Small intestine (tissue), 16 donors: ENCODE results near the gene MUC13. TPM values are rescaled to one million over a fixed set of nuclear protein-coding genes. Genes with fewer than 3 reads are reported as not detected.
A peak's percentile ranks its signal among the peaks of the same experiment; 100 is the strongest.

Experiments used
- DNase-seq, 2 donors: peaks; one replicate each; pipeline versions ENCODE4 v3.0.0 to v3.0.0-alpha.2; 2013
- FAIRE-seq: peaks from 2 replicates; lab custom pipeline; 2012; peaks lifted over from hg19 to GRCh38; lab: Jason Lieb, UNC
- H3K27ac ChIP-seq, 3 donors: one replicate each; pipeline ENCODE4 v1.5.1; 2013; ENCODE audit warnings: low read length in 2 of 3, mild to moderate bottlenecking in 2 of 3, control low read depth in 1 of 3, inconsistent platforms in 1 of 3, low read depth in 1 of 3, moderate library complexity in 1 of 3
- H3K27me3 ChIP-seq, 3 donors: one replicate each; pipeline ENCODE4 v1.6.1; 2013; ENCODE audit warnings: low read length in 3 of 3, inconsistent platforms in 1 of 3; ENCODE audit not compliant: control insufficient read depth in 3 of 3, insufficient read depth in 3 of 3
- H3K36me3 ChIP-seq, 3 donors: one replicate each; pipeline ENCODE4 v1.6.1; 2013; ENCODE audit warnings: low read length in 3 of 3, inconsistent platforms in 1 of 3, low read depth in 1 of 3, mild to moderate bottlenecking in 1 of 3, moderate library complexity in 1 of 3; ENCODE audit not compliant: control insufficient read depth in 3 of 3, insufficient read depth in 2 of 3
- H3K4me1 ChIP-seq, 3 donors: one replicate each; pipeline ENCODE4 v1.6.1; 2013; ENCODE audit warnings: low read length in 2 of 3, inconsistent platforms in 1 of 3, low read depth in 1 of 3, mild to moderate bottlenecking in 1 of 3, moderate library complexity in 1 of 3; ENCODE audit not compliant: control insufficient read depth in 3 of 3, insufficient read depth in 2 of 3
- H3K4me3 ChIP-seq, 3 donors: one replicate each; pipeline ENCODE4 v1.5.1; 2013; ENCODE audit warnings: low read length in 3 of 3, control low read depth in 1 of 3, inconsistent platforms in 1 of 3, low read depth in 1 of 3, mild to moderate bottlenecking in 1 of 3, moderate library complexity in 1 of 3
- H3K9me3 ChIP-seq, 2 donors: one replicate each; pipeline ENCODE4 v1.6.1; 2013; ENCODE audit warnings: low read depth in 1 of 2, low read length in 1 of 2; ENCODE audit not compliant: control insufficient read depth in 2 of 2, insufficient read depth in 1 of 2
- WGBS, 3 donors: extraction: QIAGEN DNeasy Blood & Tissue Kit; methylation state at CpG; one replicate each; pipeline ENCODE4 v1.1.7; 2013; 5-methylcytosine and 5-hydroxymethylcytosine counted together
- long read RNA-seq, 10 donors: transcript quantifications; one replicate each; lab custom pipeline, GENCODE V29; 2026
- polyA plus RNA-seq, 4 donors: library from polyadenylated mRNA; stranded (reverse) in 3 of 4; unstranded in 1 of 4; fragments of 200-250 nt in 3 of 4; fragments of 120-200 nt in 1 of 4; gene quantifications; one replicate each; pipeline versions ENCODE4 v1.2.1 to v1.2.3, GENCODE V29; 2013
- donor health status: healthy with polysubstance abuse.
- donor health status: control.
- donor health status: control.
- donor health status: Bipolar disorder and iron deficiency.
- donor health status: healthy.

The MUC13 gene, protein sequence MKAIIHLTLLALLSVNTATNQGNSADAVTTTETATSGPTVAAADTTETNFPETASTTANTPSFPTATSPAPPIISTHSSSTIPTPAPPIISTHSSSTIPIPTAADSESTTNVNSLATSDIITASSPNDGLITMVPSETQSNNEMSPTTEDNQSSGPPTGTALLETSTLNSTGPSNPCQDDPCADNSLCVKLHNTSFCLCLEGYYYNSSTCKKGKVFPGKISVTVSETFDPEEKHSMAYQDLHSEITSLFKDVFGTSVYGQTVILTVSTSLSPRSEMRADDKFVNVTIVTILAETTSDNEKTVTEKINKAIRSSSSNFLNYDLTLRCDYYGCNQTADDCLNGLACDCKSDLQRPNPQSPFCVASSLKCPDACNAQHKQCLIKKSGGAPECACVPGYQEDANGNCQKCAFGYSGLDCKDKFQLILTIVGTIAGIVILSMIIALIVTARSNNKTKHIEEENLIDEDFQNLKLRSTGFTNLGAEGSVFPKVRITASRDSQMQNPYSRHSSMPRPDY
- 1,000 to 10,000 TPM in 1 of 4 donors, 100 to 1,000 TPM in 3; 178 to 1,389 (median 408) TPM for polyA plus RNA-seq
- long read RNA-seq, donor 1, result 0 reads
- long read RNA-seq, donor 2, transcript MUC13-205 (12 exons, 2,879 nt), result major isoform, 100 of 477 reads
- long read RNA-seq, donor 2, partial matches to known transcripts, result 375 of 477 reads
- long read RNA-seq, donor 2, other reads (novel, unspliced or antisense), result 0 of 477 reads
- long read RNA-seq, donor 3, transcript MUC13-205 (12 exons, 2,879 nt), result major isoform, 21 of 721 reads
- long read RNA-seq, donor 3, partial matches to known transcripts, result 700 of 721 reads
- long read RNA-seq, donor 3, other reads (novel, unspliced or antisense), result 0 of 721 reads
- long read RNA-seq, donor 4, result 0 reads
- long read RNA-seq, donor 5, transcript MUC13-205 (12 exons, 2,879 nt), result major isoform, 5 of 80 reads
- long read RNA-seq, donor 5, partial matches to known transcripts, result 75 of 80 reads
- long read RNA-seq, donor 5, other reads (novel, unspliced or antisense), result 0 of 80 reads
- long read RNA-seq, donor 6, transcript MUC13-205 (12 exons, 2,879 nt), result major isoform, 105 of 495 reads
- long read RNA-seq, donor 6, partial matches to known transcripts, result 380 of 495 reads
- long read RNA-seq, donor 6, other reads (novel, unspliced or antisense), result 10 of 495 reads
- long read RNA-seq, donor 7, result 0 reads
- long read RNA-seq, donor 8, result 0 reads
- long read RNA-seq, donor 9, transcript MUC13-205 (12 exons, 2,879 nt), result major isoform, 22 of 76 reads
- long read RNA-seq, donor 9, partial matches to known transcripts, result 54 of 76 reads
- long read RNA-seq, donor 9, other reads (novel, unspliced or antisense), result 0 of 76 reads
- long read RNA-seq, donor 10, transcript MUC13-205 (12 exons, 2,879 nt), result major isoform, 22 of 297 reads
- long read RNA-seq, donor 10, partial matches to known transcripts, result 275 of 297 reads
- long read RNA-seq, donor 10, other reads (novel, unspliced or antisense), result 0 of 297 reads

DNA sequence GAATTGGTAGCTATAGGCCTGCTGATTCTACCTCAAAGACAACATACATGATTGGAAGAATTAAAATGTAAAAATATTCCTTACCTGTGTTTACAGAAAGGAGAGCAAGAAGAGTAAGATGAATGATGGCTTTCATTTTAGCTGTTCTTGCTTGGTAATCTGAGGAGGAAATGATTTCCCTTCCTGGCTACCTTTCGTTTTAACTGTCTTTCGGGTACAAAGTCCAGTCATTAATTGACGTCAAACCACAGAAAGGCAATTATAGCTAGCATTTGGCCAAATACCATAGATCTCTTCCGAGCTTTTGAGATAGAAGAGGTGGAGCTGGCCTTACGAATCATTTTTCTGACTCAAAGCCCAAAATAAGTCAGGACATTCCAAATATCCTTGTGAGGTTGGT is at the start of gene MUC13:
Gene MUC13 (minus strand): TSS at position 175 of the 400 bp plus-strand sequence. CDS start 39 bp downstream, at position 136.
- H3K4me3 ChIP-seq, result peak within 1 kb of the TSS; percentile 50 to 89 (median 89)
- H3K4me1 ChIP-seq, result peaks cover 0 to 12% (median 0%) of the 10 kb centered on the region in 3 donors
- peaks cover 0 to 15% of the 10 kb centered on the region in 2 donors for H3K9me3 ChIP-seq
- DNase-seq, result peak; percentile 95 to 96
- 9 to 59% (median 43%) methylated on average over 5 of the region's 5 CpGs for WGBS, 3 donors
- H3K27me3 ChIP-seq, result peaks cover 0 to 3% (median 0%) of the 10 kb centered on the region in 3 donors
- H3K36me3 ChIP-seq, result peaks cover 0 to 21% (median 0%) of the 10 kb centered on the region in 3 donors
- peak within 1 kb of the TSS; percentile 75 to 98 (median 90) for H3K27ac ChIP-seq
- FAIRE-seq, result no peak

- no peak for DNase-seq
- Histone ChIP-seq H3K9me3 (peaks cover 0 to under 1% of the 10 kb centered on the region in 2 donors), H3K27ac (no peak overlapping the region), H3K4me1 (peaks cover 0 to 30% (median 10%) of the 10 kb centered on the region in 3 donors), H3K27me3 (no peaks in the 10 kb centered on the region), H3K36me3 (peaks cover 0 to 6% (median 0%) of the 10 kb centered on the region in 3 donors), H3K4me3 (no peak overlapping the region)
- no peak for FAIRE-seq
- 82 to 100% (median 91%) methylated on average over 2 of the region's 2 CpGs for WGBS, 3 donors
These were observed 48.3 kb upstream of the MUC13 start for GRCh38 chr3:124982855-124983254.

DNA sequence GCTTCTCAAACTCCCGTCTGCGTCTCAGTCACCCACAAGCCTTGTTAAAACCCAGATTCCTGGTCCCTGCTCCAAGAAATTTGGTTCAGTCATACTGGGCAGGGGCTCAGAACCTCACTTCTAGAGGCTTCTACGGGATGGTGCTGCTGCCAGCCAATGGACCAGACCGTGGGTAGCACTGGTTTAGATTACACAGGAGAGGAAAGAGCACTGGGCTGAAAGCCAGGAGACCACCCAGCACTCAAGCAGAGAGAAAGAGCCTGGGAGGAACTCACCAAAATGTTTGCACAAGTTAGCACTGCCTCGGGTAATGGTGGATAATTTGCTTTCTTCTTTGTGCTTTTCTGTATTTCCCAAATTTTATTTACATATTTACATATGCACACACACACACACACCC is 46.9 kb upstream of the MUC13 start:
- DNase-seq (no peak), FAIRE-seq (no peak)
- Histone ChIP-seq H3K27me3 (no peaks in the 10 kb centered on the region), H3K4me1 (peaks cover 0 to 19% (median 9%) of the 10 kb centered on the region in 3 donors), H3K27ac (no peak overlapping the region), H3K9me3 (peaks cover 0 to 9% of the 10 kb centered on the region in 2 donors), H3K4me3 (no peak overlapping the region), H3K36me3 (peaks cover 0 to 9% (median 0%) of the 10 kb centered on the region in 3 donors)
- 70 to 82% (median 78%) methylated on average over 5 of the region's 5 CpGs for WGBS, 3 donors

DNA sequence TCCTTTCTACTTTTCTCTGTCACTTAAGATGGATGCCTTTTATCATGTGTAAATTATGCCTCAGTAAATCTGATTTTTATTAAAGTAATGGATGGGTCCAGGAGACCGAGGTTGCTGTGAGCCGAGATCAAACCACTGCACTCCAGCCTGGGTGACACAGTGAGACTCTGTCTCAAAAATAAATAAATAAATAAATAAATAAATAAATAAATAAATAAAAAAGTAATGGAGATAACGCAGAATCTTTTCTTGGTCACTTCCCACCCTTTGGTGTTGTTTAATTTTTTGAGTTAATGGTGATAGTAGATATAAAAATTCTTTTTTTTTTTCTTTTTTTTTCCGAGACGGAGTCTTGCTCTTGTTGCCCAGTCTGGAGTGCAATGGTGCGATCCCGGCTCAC is 44.1 kb upstream of the MUC13 start:
- Histone ChIP-seq H3K9me3 (peaks cover 0 to 10% of the 10 kb centered on the region in 2 donors), H3K36me3 (peaks cover 0 to 7% (median 0%) of the 10 kb centered on the region in 3 donors), H3K27ac (no peak overlapping the region), H3K4me1 (peaks cover 2 to 14% (median 4%) of the 10 kb centered on the region in 3 donors), H3K27me3 (no peaks in the 10 kb centered on the region), H3K4me3 (no peak overlapping the region)
- WGBS, 3 donors, result 98 to 99% (median 98%) methylated on average over 7 of the region's 7 CpGs
- DNase-seq (no peak), FAIRE-seq (no peak)

GRCh38 chr3:124976383-124976782 is 41.8 kb upstream of the MUC13 start:
- H3K4me1 ChIP-seq, result peaks cover 4 to 32% (median 5%) of the 10 kb centered on the region in 3 donors
- FAIRE-seq, result no peak
- 84 to 91% (median 87%) methylated on average over 6 of the region's 6 CpGs for whole genome bisulfite sequencing, 3 donors
- H3K4me3 ChIP-seq, result no peak overlapping the region
- no peaks in the 10 kb centered on the region for H3K27me3 ChIP-seq
- peaks cover 0 to 4% (median 0%) of the 10 kb centered on the region in 3 donors for H3K36me3 ChIP-seq
- no peak overlapping the region for H3K27ac ChIP-seq
- no peak for DNase-seq
- peaks cover 0 to 10% of the 10 kb centered on the region in 2 donors for H3K9me3 ChIP-seq

GRCh38 chr3:124974691-124975090 is 40.1 kb upstream of the MUC13 start:
- Histone ChIP-seq H3K27me3 (no peaks in the 10 kb centered on the region), H3K27ac (peak overlapping the region; percentile 57 to 88 (median 63)), H3K9me3 (peaks cover 0 to 10% of the 10 kb centered on the region in 2 donors), H3K4me1 (peaks cover 9 to 49% (median 9%) of the 10 kb centered on the region in 3 donors), H3K4me3 (no peak overlapping the region), H3K36me3 (peaks cover 0 to 13% (median 0%) of the 10 kb centered on the region in 3 donors)
- no peak for FAIRE-seq
- WGBS, 3 donors, result 88 to 91% (median 90%) methylated on average over 2 of the region's 2 CpGs
- DNase-seq, result peak; percentile 64 to 74

DNA sequence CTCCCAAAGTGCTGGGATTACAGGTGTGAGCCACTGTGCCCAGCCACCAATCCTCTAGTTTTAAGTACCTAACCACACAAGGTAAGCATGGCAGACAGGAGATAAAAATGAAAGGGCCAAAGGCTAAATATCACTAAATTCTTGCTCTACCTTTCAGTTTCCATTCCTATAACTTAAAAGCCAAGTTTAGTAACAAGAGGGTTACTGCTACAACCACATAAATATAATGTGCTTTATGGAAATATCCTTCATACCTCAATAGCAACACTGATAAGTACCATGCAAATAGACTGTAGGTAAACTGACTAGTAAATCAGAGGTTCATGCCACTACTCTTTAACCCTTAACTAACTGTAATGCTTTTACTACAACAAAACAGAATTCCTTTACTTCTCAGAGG is 38.7 kb upstream of the MUC13 start:
- no peak for FAIRE-seq
- Histone ChIP-seq H3K4me1 (peaks cover 9 to 60% (median 13%) of the 10 kb centered on the region in 3 donors), H3K36me3 (peaks cover 0 to 23% (median 0%) of the 10 kb centered on the region in 3 donors), H3K4me3 (no peak overlapping the region), H3K27ac (peak overlapping the region; percentile 64 to 88 (median 80)), H3K9me3 (peaks cover 0 to 10% of the 10 kb centered on the region in 2 donors), H3K27me3 (no peaks in the 10 kb centered on the region)
- DNase-seq, result no peak
